H1 (cell line): ENCODE data around the gene DHX57. TPM values are rescaled to one million over a fixed set of nuclear protein-coding genes. Genes with fewer than 3 reads are reported as not detected.

Experiments used
- CTCF ChIA-PET: fragments of 300-600 bp; sonication (Branson Sonifier 250); formaldehyde crosslinking; loops from one replicate; lab custom pipeline; 2021; ENCODE audit not compliant: partially characterized antibody; lab: Charles Lee
- POLR2A ChIA-PET: fragments of 300-600 bp; sonication (Branson Sonifier 250); formaldehyde crosslinking; loops from one replicate; lab custom pipeline; 2021; ENCODE audit warnings: inconsistent platforms; ENCODE audit not compliant: partially characterized antibody; lab: Charles Lee
- DNase-seq, 2 experiments: peaks; one replicate each; pipeline versions ENCODE4 v3.0.0 to v3.0.0-alpha.2; 2010 to 2022; ENCODE audit warnings: low spot score in 2 of 2, low read depth in 1 of 2, mixed read lengths in 1 of 2
- FAIRE-seq: peaks from 2 replicates; lab custom pipeline; 2011; peaks lifted over from hg19 to GRCh38; lab: Jason Lieb, UNC
- H2AFZ ChIP-seq: 2 replicates; pipeline ENCODE4 v1.8.1; 2012; ENCODE audit warnings: low read length, inconsistent platforms
- H2AK5ac ChIP-seq: 2 replicates; pipeline ENCODE4 v1.6.1; 2013; ENCODE audit warnings: low read depth, low read length
- H2BK120ac ChIP-seq: replicated peaks from 2 replicates; pipeline ENCODE3; 2013; ENCODE audit warnings: low read depth, low read length, inconsistent platforms
- H2BK12ac ChIP-seq: 2 replicates; pipeline ENCODE4 v1.6.1; 2013; ENCODE audit warnings: low read depth, low read length
- H2BK15ac ChIP-seq: 2 replicates; pipeline ENCODE4 v1.6.1; 2013; ENCODE audit warnings: low read length
- H2BK20ac ChIP-seq: 2 replicates; pipeline ENCODE4 v1.6.1; 2013; ENCODE audit warnings: low read length
- H2BK5ac ChIP-seq: 2 replicates; pipeline ENCODE4 v1.6.1; 2013; ENCODE audit warnings: low read depth, low read length
- H3K14ac ChIP-seq: 2 replicates; pipeline ENCODE4 v1.6.1; 2013; ENCODE audit warnings: inconsistent platforms; ENCODE audit not compliant: insufficient read length
- H3K18ac ChIP-seq: 2 replicates; pipeline ENCODE4 v1.6.1; 2013; ENCODE audit warnings: low read length; ENCODE audit errors: extremely low read depth
- H3K23ac ChIP-seq: 2 replicates; pipeline ENCODE4 v1.6.1; 2013; ENCODE audit warnings: inconsistent platforms; ENCODE audit not compliant: insufficient read length
- H3K23me2 ChIP-seq: 2 replicates; pipeline ENCODE4 v1.6.1; 2013; ENCODE audit warnings: low read depth, low read length
- H3K27ac ChIP-seq: 2 replicates; pipeline ENCODE4 v1.6.1; 2011; ENCODE audit warnings: low read depth, low read length, inconsistent platforms
- H3K27me3 ChIP-seq, 4 experiments: replicated peaks in 1 of 4; 1 replicate in 1 of 4; 2 replicates in 3 of 4; pipeline versions ENCODE4 v1.6.1 to v1.8.1; 2011 to 2013; ENCODE audit warnings: low read length in 3 of 4, mild to moderate bottlenecking in 3 of 4, inconsistent platforms in 2 of 4, mixed read lengths in 2 of 4, moderate library complexity in 1 of 4; ENCODE audit not compliant: control insufficient read depth in 3 of 4, insufficient read depth in 3 of 4; ENCODE audit errors: extremely low read depth in 1 of 4
- H3K36me3 ChIP-seq, 4 experiments: 2 replicates each; pipeline versions ENCODE4 v1.6.1 to v1.8.1; 2011 to 2013; ENCODE audit warnings: mild to moderate bottlenecking in 4 of 4, low read length in 3 of 4, moderate library complexity in 2 of 4, control low read depth in 1 of 4, inconsistent platforms in 1 of 4; ENCODE audit not compliant: insufficient read depth in 4 of 4, control insufficient read depth in 2 of 4
- H3K4ac ChIP-seq: replicated peaks from 2 replicates; pipeline ENCODE3; 2013; ENCODE audit warnings: low read length, low read depth, mixed read lengths, inconsistent platforms; ENCODE audit not compliant: insufficient read length
- H3K4me1 ChIP-seq, 4 experiments: replicated peaks in 1 of 4; 1 replicate in 1 of 4; 2 replicates in 3 of 4; pipeline versions ENCODE4 v1.6.1 to v1.8.1; 2011 to 2013; ENCODE audit warnings: low read length in 3 of 4, inconsistent platforms in 2 of 4, mixed read lengths in 1 of 4; ENCODE audit not compliant: insufficient read depth in 4 of 4, control insufficient read depth in 3 of 4
- H3K4me2 ChIP-seq, 2 experiments: 2 replicates each; pipeline versions ENCODE4 v1.6.1 to v1.8.1; 2011 to 2013; ENCODE audit warnings: low read depth in 2 of 2, low read length in 2 of 2, control low read depth in 1 of 2, inconsistent platforms in 1 of 2, mild to moderate bottlenecking in 1 of 2; ENCODE audit not compliant: insufficient read depth in 1 of 2
- H3K4me3 ChIP-seq, 4 experiments: fragments of 200-600, 300-600 bp in 1 of 4; sonication (generic), shearing (Covaris generic), sonication (Bioruptor Twin) in 1 of 4; 2 replicates each; pipeline versions ENCODE4 v1.5.1 to v1.8.1; 2011 to 2016; ENCODE audit warnings: low read length in 4 of 4, low read depth in 3 of 4, control low read depth in 2 of 4, inconsistent platforms in 2 of 4, mild to moderate bottlenecking in 2 of 4, mixed read lengths in 1 of 4, moderate library complexity in 1 of 4; ENCODE audit not compliant: insufficient read depth in 2 of 4; ENCODE audit errors: extremely low read depth in 1 of 4
- H3K56ac ChIP-seq: replicated peaks from 2 replicates; pipeline ENCODE3; 2013; ENCODE audit warnings: low read depth, mild to moderate bottlenecking, mixed read lengths, low read length, inconsistent platforms; ENCODE audit not compliant: insufficient read length
- H3K79me1 ChIP-seq: 2 replicates; pipeline ENCODE4 v1.6.1; 2013; ENCODE audit warnings: low read depth, low read length, control low read depth
- H3K79me2 ChIP-seq, 2 experiments: 2 replicates each; pipeline versions ENCODE4 v1.6.1 to v1.8.1; 2012 to 2013; ENCODE audit warnings: low read length in 2 of 2, mild to moderate bottlenecking in 2 of 2, inconsistent platforms in 1 of 2; ENCODE audit not compliant: insufficient read depth in 2 of 2, control insufficient read depth in 1 of 2
- H3K9ac ChIP-seq, 4 experiments: replicated peaks in 1 of 4; 1 replicate in 1 of 4; 2 replicates in 3 of 4; pipeline versions ENCODE4 v1.6.1 to v1.8.1; 2011 to 2013; ENCODE audit warnings: low read depth in 3 of 4, low read length in 3 of 4, control low read depth in 2 of 4, mild to moderate bottlenecking in 2 of 4, moderate library complexity in 2 of 4, inconsistent platforms in 1 of 4; ENCODE audit errors: extremely low read depth in 1 of 4
- H3K9me3 ChIP-seq, 2 experiments: 2 replicates each; pipeline versions ENCODE4 v1.6.1 to v1.8.1; 2012 to 2013; ENCODE audit warnings: mild to moderate bottlenecking in 2 of 2, moderate library complexity in 2 of 2, control low read depth in 1 of 2, inconsistent platforms in 1 of 2, low read depth in 1 of 2, low read length in 1 of 2, mixed read lengths in 1 of 2; ENCODE audit not compliant: insufficient read depth in 2 of 2
- H4K20me1 ChIP-seq, 2 experiments: replicated peaks in 1 of 2; 2 replicates each; pipeline versions ENCODE3 to v1.8.1; 2011 to 2013; ENCODE audit warnings: inconsistent platforms in 2 of 2, low read length in 2 of 2, mild to moderate bottlenecking in 1 of 2; ENCODE audit not compliant: insufficient read depth in 2 of 2, control insufficient read depth in 1 of 2
- H4K5ac ChIP-seq: 2 replicates; pipeline ENCODE4 v1.6.1; 2013; ENCODE audit warnings: low read length, low read depth, mixed read lengths, inconsistent platforms; ENCODE audit not compliant: insufficient read length
- H4K8ac ChIP-seq: 2 replicates; pipeline ENCODE4 v1.8.0; 2013; ENCODE audit warnings: mild to moderate bottlenecking, moderate library complexity, low read length, inconsistent platforms; ENCODE audit not compliant: insufficient read depth; ENCODE audit errors: extremely low read depth
- H4K91ac ChIP-seq: replicated peaks from 2 replicates; pipeline ENCODE3; 2013; ENCODE audit warnings: low read length, mixed read lengths, inconsistent platforms; ENCODE audit not compliant: insufficient read length
- CHD1 ChIP-seq: IDR thresholded peaks from 2 replicates; pipeline ENCODE4 v1.6.1; 2012; ENCODE audit warnings: low read depth, low read length, improper control_type of control experiment
- CREB1 ChIP-seq: IDR thresholded peaks from 2 replicates; pipeline ENCODE4 v1.6.1; 2012; ENCODE audit warnings: inconsistent platforms
- CTCF ChIP-seq, 3 experiments: IDR thresholded peaks; 1 replicate in 2 of 3; 2 replicates in 1 of 3; pipeline versions ENCODE4 v1.5.1 to v1.6.1; 2011; ENCODE audit warnings: low read length in 3 of 3, mild to moderate bottlenecking in 3 of 3, inconsistent platforms in 2 of 3, low read depth in 1 of 3, moderate library complexity in 1 of 3; ENCODE audit not compliant: insufficient read depth in 1 of 3; ENCODE audit errors: control extremely low read depth in 1 of 3
- POLR2A ChIP-seq, 2 experiments: IDR thresholded peaks; 1 replicate in 1 of 2; 2 replicates in 1 of 2; pipeline ENCODE4 v1.6.1; 2011; ENCODE audit warnings: low read depth in 2 of 2, low read length in 2 of 2, mild to moderate bottlenecking in 2 of 2; ENCODE audit errors: control extremely low read depth in 1 of 2
- POU5F1 ChIP-seq: IDR thresholded peaks from 2 replicates; pipeline ENCODE4 v1.6.1; 2011; ENCODE audit warnings: low read depth, mild to moderate bottlenecking, low read length, moderate library complexity
- RNF2 ChIP-seq: fragments of 200-900, 300-1000 bp; sonication (generic); IDR thresholded peaks from 2 replicates; pipeline ENCODE4 v1.7.1; 2016; ENCODE audit warnings: borderline replicate concordance, low read depth, mild to moderate bottlenecking, antibody characterized with exemption, low read length; ENCODE audit not compliant: poor library complexity, severe bottlenecking; ENCODE audit errors: missing control alignments
- SP1 ChIP-seq: IDR thresholded peaks from 2 replicates; pipeline ENCODE4 v1.6.1; 2011; ENCODE audit warnings: low read depth, low read length
- SUZ12 ChIP-seq: fragments of 200-600 bp; sonication (generic); IDR thresholded peaks from 2 replicates; pipeline ENCODE4 v1.6.1; 2012; ENCODE audit warnings: mild to moderate bottlenecking, inconsistent platforms, low read length, moderate library complexity, mixed read lengths
- TBP ChIP-seq: IDR thresholded peaks from 2 replicates; pipeline ENCODE4 v1.6.1; 2011; ENCODE audit warnings: low read depth, low read length, improper control_type of control experiment
- TCF12 ChIP-seq: IDR thresholded peaks from 2 replicates; pipeline ENCODE4 v1.6.1; 2011; ENCODE audit warnings: low read depth, mild to moderate bottlenecking, low read length
- YY1 ChIP-seq: IDR thresholded peaks from 2 replicates; pipeline ENCODE4 v1.6.1; 2011; ENCODE audit warnings: low read depth, mild to moderate bottlenecking, low read length
- polyA plus RNA-seq, 7 experiments: library from polyadenylated mRNA; depleted of rRNA in 3 of 7; stranded (reverse) in 5 of 7; unstranded in 2 of 7; fragments of >200 nt in 5 of 7; fragments of 200-250 nt in 2 of 7; gene quantifications; 1 replicate in 5 of 7; 2 replicates in 1 of 7; 4 replicates in 1 of 7; pipeline versions ENCODE4 v1.2.1 to v1.2.3, GENCODE V29; 2011 to 2013; ENCODE audit warnings: missing spikeins in 2 of 7, mixed read lengths in 2 of 7
- total RNA-seq: library from RNA; stranded (reverse); fragmentation: NEBNext Ultra II Directional; extraction: Animal tissue kit (Norgen Biotek cat#: 25700); gene quantifications from 2 replicates; pipeline ENCODE4 v1.2.1, GENCODE V29; 2021
- TF ChIP-seq, protein P1 (sequence below): IDR thresholded peaks from 2 replicates; pipeline ENCODE4 v1.6.1; 2011; ENCODE audit warnings: low read length, improper control_type of control experiment

DHX57 gene
- total and polyA plus RNA-seq, 2 of the 8 experiments (the other 6 are each of a cell fraction or from before 2014, with no cell fraction given), result 10.7 to 32.9 TPM

- Histone ChIP-seq H2BK15ac (no peak overlapping the region), H4K20me1 (no peaks in the 10 kb centered on the region), H3K18ac (no peak overlapping the region), H2BK120ac (no peak overlapping the region), H3K56ac (no peak overlapping the region), H3K36me3 (peaks cover 0 to 6% (median 5%) of the 10 kb centered on the region in 4 experiments; a peak in 4 of 8 replicates), H3K27me3 (no peaks in the 10 kb centered on the region), H3K4me1 (peaks cover 0 to 2% (median 0%) of the 10 kb centered on the region in 4 experiments; a peak in 1 of 7 replicates), H3K27ac (peak overlapping the region; percentile 79; the same call in 1 of the 2 replicates), H3K4me3 (no peak overlapping the region), H2BK5ac (no peak overlapping the region), H2AK5ac (no peak overlapping the region), H3K79me1 (0 out of 2 replicates have a peak, but pooled peaks cover under 1% of the 10 kb centered on the region), H3K23ac (no peak overlapping the region), H3K79me2 (no peaks in the 10 kb centered on the region; a peak in 1 of 4 replicates), H3K9ac (no peak overlapping the region; a peak in 2 of 7 replicates), H3K4me2 (no peak overlapping the region), H3K4ac (no peak overlapping the region), H2BK12ac (no peak overlapping the region), H4K8ac (no peak overlapping the region), H3K14ac (no peak overlapping the region), H4K91ac (no peak overlapping the region), H3K9me3 (no peaks in the 10 kb centered on the region), H4K5ac (no peak overlapping the region), H3K23me2 (no peaks in the 10 kb centered on the region), H2BK20ac (no peak overlapping the region), H2AFZ (no peak overlapping the region)
- DNase-seq (no peak), FAIRE-seq (no peak)
- ChIA-PET POLR2A (interaction anchor here (0.7 to 3.2 kb wide), 5 partner anchors 12 to 41 kb away, joined by 3 to 30 read pairs (median 3); partner anchors contain the start of gene SRSF7), CTCF (interaction anchor here (0.6 to 1.2 kb wide), 2 partner anchors 18 to 31 kb away, joined by 3 read pairs; no protein-coding TSS in a partner anchor)
- no peak for TF ChIP-seq SUZ12
- TF ChIP-seq CREB1, result no peak
- TF ChIP-seq TBP, result no peak
- TF ChIP-seq, protein P1, sequence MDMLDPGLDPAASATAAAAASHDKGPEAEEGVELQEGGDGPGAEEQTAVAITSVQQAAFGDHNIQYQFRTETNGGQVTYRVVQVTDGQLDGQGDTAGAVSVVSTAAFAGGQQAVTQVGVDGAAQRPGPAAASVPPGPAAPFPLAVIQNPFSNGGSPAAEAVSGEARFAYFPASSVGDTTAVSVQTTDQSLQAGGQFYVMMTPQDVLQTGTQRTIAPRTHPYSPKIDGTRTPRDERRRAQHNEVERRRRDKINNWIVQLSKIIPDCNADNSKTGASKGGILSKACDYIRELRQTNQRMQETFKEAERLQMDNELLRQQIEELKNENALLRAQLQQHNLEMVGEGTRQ, result no peak
- TF ChIP-seq POU5F1, result no peak
- no peak for TF ChIP-seq SP1
- no peak for TF ChIP-seq RNF2
- TF ChIP-seq TCF12, result no peak
- no peak for TF ChIP-seq POLR2A (IDR thresholded peaks at IDR 0.05; ENCODE audit: control extremely low read depth in 1 of 2, low read depth in 2 of 2, low read length in 2 of 2)
- TF ChIP-seq YY1, result no peak
- TF ChIP-seq CHD1, result no peak
- TF ChIP-seq CTCF (IDR thresholded peaks at IDR 0.05; ENCODE audit: control extremely low read depth in 1 of 3, insufficient read depth in 1 of 3, low read depth in 1 of 3, low read length in 3 of 3), result no peak
Observed at GRCh38 chr2:38783586-38783985, 92.1 kb downstream of the DHX57 start.
